Astrocyte of the cerebellum (primary cell): ENCODE results near the gene XXYLT1.

Experiments
- DNase-seq: peaks from one replicate; pipeline ENCODE4 v3.0.0-alpha.2; 2011; ENCODE audit warnings: low read depth
- H3K4me3 ChIP-seq: 2 replicates; pipeline ENCODE4 v1.5.1; 2011; ENCODE audit warnings: mild to moderate bottlenecking, low read depth, low read length, moderate library complexity
- CTCF ChIP-seq: IDR thresholded peaks from 2 replicates; pipeline ENCODE4 v1.5.1; 2012; ENCODE audit warnings: low read length, low read depth, moderate library complexity, mild to moderate bottlenecking; ENCODE audit errors: missing control alignments
- in situ Hi-C: cut with HindIII; loops from 2 replicates; pipeline ENCODE4 v1.10.0; 2017; ENCODE audit warnings: low sequenced_read_pairs

XXYLT1 gene

DNA sequence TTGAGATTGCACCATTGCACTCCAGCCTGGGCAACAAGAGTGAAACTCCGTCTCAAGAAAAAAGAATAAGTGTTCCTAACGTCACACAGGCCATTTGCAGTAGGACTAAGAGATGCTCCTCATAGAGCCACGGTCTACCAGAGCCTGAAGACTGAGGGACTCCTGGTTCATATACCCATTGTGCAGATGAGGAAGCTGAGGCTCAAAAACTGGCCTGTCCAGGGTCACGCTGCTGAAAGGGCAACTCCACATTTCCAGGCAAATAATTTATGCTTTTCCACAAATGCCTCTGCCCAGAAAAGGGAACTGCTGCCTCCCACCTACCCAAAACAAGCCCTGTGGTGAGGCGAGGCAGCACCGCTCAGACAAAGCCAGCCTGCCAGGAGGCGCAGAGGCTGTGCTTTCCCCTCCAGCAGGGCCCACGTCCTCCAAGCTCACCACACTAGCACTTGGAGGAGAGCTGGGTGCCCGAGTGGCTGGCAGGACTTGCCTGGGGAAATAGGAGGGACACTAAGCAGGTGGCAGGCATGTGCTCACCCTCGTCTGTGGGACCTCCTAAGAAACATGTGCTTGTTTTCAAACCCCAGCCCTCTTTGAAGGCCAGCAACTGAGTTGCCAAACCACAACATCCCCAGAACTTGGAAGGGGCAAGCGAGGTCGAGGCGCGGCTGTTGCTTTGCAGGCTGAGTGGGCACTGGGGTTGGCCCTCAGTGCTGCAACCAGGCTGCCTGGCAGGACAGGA, 195.6 kb downstream of the XXYLT1 start:
- in situ Hi-C loops = no loop called here

GRCh38 chr3:195073866-195074860, 196.8 kb downstream of the XXYLT1 start:
- no peak for DNase-seq
- TF ChIP-seq CTCF = no peak
- no peak overlapping the region for H3K4me3 ChIP-seq
- in situ Hi-C loops = no loop called here

More for the DNA sequence above, 195.6 kb downstream of the XXYLT1 start:
- no peak for TF ChIP-seq CTCF
- H3K4me3 ChIP-seq = no peak overlapping the region
- no peak for DNase-seq

- in situ Hi-C loops = no loop called here
- no peak overlapping the region for H3K4me3 ChIP-seq
- no peak for DNase-seq
- no peak for TF ChIP-seq CTCF
These were observed 197.9 kb downstream of the XXYLT1 start for GRCh38 chr3:195072916-195073564.

DNA sequence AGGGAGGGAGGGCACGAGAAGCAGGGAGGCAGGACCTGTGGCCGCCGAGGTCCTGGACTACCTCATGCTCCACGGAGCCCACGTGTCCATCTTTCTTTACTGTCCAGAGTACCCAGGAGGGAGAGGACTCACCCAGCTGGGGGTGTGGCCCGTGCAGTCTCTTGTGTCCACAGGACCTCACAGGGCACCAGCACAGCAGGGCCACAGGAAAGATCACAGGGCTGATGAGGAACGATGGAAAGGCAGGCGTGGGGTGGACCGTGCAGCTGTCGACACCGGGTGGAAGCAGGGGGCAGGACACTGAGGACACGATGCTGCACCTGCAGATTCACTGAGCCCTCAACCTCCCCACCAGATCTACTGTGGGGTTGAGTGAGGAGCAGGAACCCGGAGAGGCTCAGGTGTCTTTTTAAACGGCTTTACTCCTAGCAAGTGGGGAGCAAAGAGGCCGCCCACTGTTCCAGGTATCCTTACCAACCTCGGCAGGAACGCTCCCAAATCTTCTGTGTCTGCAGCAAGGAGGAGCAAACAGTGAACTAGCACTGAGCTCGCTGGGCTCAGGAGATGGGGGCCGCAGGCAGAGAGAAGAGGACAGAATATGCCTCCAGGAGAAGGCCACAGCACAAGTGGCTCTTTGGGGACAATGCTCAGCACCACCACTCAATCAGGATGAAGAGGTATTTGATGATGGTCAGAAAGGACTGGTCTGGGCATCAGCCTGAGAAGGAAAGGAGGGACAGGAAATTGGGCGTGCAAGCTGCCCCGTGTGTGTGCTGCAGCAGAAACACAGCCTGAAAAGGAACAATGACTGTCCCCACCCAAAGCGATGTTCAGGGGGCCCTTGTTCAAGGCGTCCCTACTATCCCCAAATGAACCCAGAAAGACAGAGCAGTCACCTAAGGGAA, 198.8 kb downstream of the XXYLT1 start:
- no peak for DNase-seq
- in situ Hi-C loops = no loop called here
- no peak for TF ChIP-seq CTCF
- H3K4me3 ChIP-seq = no peak overlapping the region

- no peak for TF ChIP-seq CTCF
- H3K4me3 ChIP-seq = no peak overlapping the region
- in situ Hi-C loops = no loop called here
- no peak for DNase-seq
These were observed 199.8 kb downstream of the XXYLT1 start for GRCh38 chr3:195071011-195071728.
